IMR-90 (cell line): ENCODE measurements around the gene TXNRD1.

Experiments used
- BHLHE40 ChIP-seq: fragments of 150-350 bp; IDR thresholded peaks from 2 replicates; pipeline ENCODE4 v1.6.1; 2016; ENCODE audit warnings: mild to moderate bottlenecking, low read depth, low read length
- CEBPB ChIP-seq: IDR thresholded peaks from 2 replicates; pipeline ENCODE4 v1.6.1; 2012; ENCODE audit warnings: low read depth, low read length, improper control_type of control experiment
- CHD1 ChIP-seq: IDR thresholded peaks from 2 replicates; pipeline ENCODE4 v1.6.1; 2012; ENCODE audit warnings: low read depth, low read length, improper control_type of control experiment
- ELK1 ChIP-seq: fragments of 150-350 bp; IDR thresholded peaks from 2 replicates; pipeline ENCODE4 v1.6.1; 2016; ENCODE audit warnings: low read depth, mild to moderate bottlenecking, low read length, moderate library complexity, borderline replicate concordance
- FOS ChIP-seq: fragments of 150-350 bp; IDR thresholded peaks from 2 replicates; pipeline ENCODE4 v1.6.1; 2016; ENCODE audit warnings: low read depth, low read length
- MAZ ChIP-seq: IDR thresholded peaks from 2 replicates; pipeline ENCODE4 v1.6.1; 2012; ENCODE audit warnings: low read depth, mild to moderate bottlenecking, low read length, improper control_type of control experiment, moderate library complexity, borderline replicate concordance
- NFE2L2 ChIP-seq: fragments of 150-350 bp; IDR thresholded peaks from 2 replicates; pipeline ENCODE4 v1.6.1; 2016; ENCODE audit warnings: low read depth, mild to moderate bottlenecking, low read length
- POLR2A ChIP-seq: IDR thresholded peaks from 2 replicates; pipeline ENCODE4 v1.6.1; 2012; ENCODE audit warnings: mild to moderate bottlenecking, low read depth, low read length
- RAD21 ChIP-seq: IDR thresholded peaks from 2 replicates; pipeline ENCODE4 v1.6.1; 2012; ENCODE audit warnings: low read length, improper control_type of control experiment
- RCOR1 ChIP-seq: IDR thresholded peaks from 2 replicates; pipeline ENCODE4 v1.6.1; 2012; ENCODE audit warnings: mild to moderate bottlenecking, low read length, improper control_type of control experiment; ENCODE audit not compliant: insufficient replicate concordance
- RFX5 ChIP-seq: IDR thresholded peaks from 2 replicates; pipeline ENCODE4 v1.8.0; 2012; ENCODE audit warnings: low read depth, mild to moderate bottlenecking, low read length, moderate library complexity
- SMC3 ChIP-seq: fragments of 150-350 bp; IDR thresholded peaks from 2 replicates; pipeline ENCODE4 v1.6.1; 2016; ENCODE audit warnings: low read depth, mild to moderate bottlenecking, antibody characterized with exemption, low read length, moderate library complexity
- TF ChIP-seq, protein P1 (sequence below): fragments of 150-350 bp; IDR thresholded peaks from 2 replicates; pipeline ENCODE4 v1.6.1; 2017; ENCODE audit warnings: mild to moderate bottlenecking, antibody characterized with exemption, low read length, low read depth
- TF ChIP-seq, protein P2 (sequence below): conservative IDR thresholded peaks from 2 replicates; pipeline ENCODE4 v1.5.1; 2012; ENCODE audit warnings: mild to moderate bottlenecking, low read depth, low read length, improper control_type of control experiment

DNA sequence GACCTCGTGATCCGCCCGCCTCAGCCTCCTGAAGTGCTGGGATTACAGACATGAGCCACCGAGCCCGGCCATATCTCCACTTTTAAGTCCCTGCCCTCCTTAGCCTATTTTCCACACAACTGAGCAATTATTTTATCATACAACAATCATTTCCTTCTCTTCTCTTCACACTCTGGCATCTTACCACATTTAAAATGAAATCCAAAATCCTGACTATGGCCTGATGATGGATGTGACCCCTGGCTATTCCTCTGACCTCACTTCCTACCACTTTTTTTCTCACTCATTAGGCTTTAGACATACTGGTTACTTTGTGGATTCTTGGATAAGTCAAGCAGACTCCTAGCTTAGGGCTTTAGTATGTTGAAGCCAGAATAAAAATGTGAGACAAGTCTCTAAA, 66.1 kb downstream of the TXNRD1 start:
- TF ChIP-seq, protein P1, sequence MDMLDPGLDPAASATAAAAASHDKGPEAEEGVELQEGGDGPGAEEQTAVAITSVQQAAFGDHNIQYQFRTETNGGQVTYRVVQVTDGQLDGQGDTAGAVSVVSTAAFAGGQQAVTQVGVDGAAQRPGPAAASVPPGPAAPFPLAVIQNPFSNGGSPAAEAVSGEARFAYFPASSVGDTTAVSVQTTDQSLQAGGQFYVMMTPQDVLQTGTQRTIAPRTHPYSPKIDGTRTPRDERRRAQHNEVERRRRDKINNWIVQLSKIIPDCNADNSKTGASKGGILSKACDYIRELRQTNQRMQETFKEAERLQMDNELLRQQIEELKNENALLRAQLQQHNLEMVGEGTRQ, result no peak
- TF ChIP-seq RCOR1 (no peak), POLR2A (no peak), FOS (no peak), MAZ (no peak), SMC3 (no peak), CHD1 (no peak), BHLHE40 (no peak), RAD21 (no peak), CEBPB (no peak), NFE2L2 (no peak), ELK1 (no peak), RFX5 (no peak)
- TF ChIP-seq, protein P2, sequence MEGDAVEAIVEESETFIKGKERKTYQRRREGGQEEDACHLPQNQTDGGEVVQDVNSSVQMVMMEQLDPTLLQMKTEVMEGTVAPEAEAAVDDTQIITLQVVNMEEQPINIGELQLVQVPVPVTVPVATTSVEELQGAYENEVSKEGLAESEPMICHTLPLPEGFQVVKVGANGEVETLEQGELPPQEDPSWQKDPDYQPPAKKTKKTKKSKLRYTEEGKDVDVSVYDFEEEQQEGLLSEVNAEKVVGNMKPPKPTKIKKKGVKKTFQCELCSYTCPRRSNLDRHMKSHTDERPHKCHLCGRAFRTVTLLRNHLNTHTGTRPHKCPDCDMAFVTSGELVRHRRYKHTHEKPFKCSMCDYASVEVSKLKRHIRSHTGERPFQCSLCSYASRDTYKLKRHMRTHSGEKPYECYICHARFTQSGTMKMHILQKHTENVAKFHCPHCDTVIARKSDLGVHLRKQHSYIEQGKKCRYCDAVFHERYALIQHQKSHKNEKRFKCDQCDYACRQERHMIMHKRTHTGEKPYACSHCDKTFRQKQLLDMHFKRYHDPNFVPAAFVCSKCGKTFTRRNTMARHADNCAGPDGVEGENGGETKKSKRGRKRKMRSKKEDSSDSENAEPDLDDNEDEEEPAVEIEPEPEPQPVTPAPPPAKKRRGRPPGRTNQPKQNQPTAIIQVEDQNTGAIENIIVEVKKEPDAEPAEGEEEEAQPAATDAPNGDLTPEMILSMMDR, result no peak
